ENCODE data around the gene TTC23. TPM values are rescaled to one million over a fixed set of nuclear protein-coding genes. Genes with fewer than 3 reads are reported as not detected.

The TTC23 gene
- polyA plus RNA-seq, 1 donor (not counting 4 experiments of a cell fraction or from before 2014, with no cell fraction given), result 6.7 TPM

DNA sequence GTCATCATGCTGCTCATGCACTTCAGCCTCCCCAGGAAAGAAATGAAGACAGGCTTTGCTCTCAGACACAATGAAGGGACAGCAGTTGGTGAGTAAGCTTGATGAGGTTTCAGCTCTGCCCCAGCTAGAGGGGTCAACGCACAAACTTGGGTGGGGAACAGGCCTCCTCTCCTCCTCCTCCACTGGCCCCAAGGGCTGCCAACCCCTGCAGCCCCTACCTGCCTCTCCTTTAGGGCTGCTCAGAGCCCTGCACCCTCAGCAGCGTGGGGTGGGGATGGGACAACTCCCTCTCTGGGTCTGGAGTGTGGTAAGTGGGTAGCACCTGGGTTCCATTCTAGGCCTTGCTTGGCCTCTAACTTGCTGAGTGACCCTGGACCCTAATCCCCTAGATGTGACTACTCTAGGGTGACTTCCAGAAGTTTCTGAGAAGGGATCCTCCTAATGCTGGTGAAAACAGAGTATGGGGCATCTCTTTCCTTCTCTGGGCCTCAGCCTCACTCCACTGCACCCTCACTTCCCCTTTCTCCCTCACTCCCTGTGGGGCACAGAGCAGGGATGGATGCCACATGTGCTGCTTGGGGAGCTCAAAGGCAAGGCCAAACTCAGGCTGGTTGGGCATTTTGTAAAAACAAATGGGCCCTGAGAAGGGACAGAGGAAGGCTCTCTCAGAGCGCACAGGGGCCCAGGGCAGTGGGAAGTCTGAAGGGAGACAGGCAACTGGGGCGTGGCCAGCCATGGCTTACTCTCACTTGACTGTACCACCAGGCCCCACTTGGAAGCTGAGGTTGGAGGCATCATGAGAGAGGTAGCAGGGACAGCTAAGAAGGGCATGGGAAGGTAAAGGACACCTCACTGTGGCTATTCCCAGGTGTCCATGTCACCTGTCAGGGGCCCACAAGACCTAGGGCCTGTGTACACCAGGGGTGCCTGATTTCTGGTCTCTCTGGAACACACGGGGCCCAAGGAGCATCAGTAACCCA, 80.5 kb downstream of the TTC23 start:
- FAIRE-seq, result no peak
- Histone ChIP-seq H3K79me2 (ENCODE audit: control insufficient read depth, insufficient read depth, low read length) (no peaks in the 10 kb centered on the region), H3K27me3 (ENCODE audit: control insufficient read depth, extremely low read depth, insufficient read depth, low read length) (no peaks in the 10 kb centered on the region), H2AFZ (ENCODE audit: control insufficient read depth, low read length) (no peak overlapping the region), H3K27ac (ENCODE audit: control insufficient read depth, insufficient read depth, low read length) (no peak overlapping the region), H3K4me3 (ENCODE audit: control insufficient read depth in 2 of 3, extremely low read depth in 1 of 3, insufficient read depth in 2 of 3, low read depth in 1 of 3, low read length in 3 of 3) (no peak overlapping the region), H3K36me3 (ENCODE audit: control insufficient read depth in 2 of 2, extremely low read depth in 1 of 2, insufficient read depth in 2 of 2, low read length in 2 of 2) (peaks cover 6 to 13% of the 10 kb centered on the region in 2 experiments), H3K9me1 (ENCODE audit: control insufficient read depth, extremely low read depth, insufficient read depth, low read length) (no peaks in the 10 kb centered on the region), H3K9me3 (ENCODE audit: control insufficient read depth, low read depth, low read length) (no peaks in the 10 kb centered on the region), H4K20me1 (ENCODE audit: control insufficient read depth, extremely low read depth, insufficient read depth, low read length) (no peaks in the 10 kb centered on the region), H3K4me2 (ENCODE audit: control insufficient read depth, extremely low read depth, insufficient read depth, low read depth, low read length) (no peak overlapping the region), H3K9ac (ENCODE audit: control insufficient read depth, extremely low read depth, insufficient read depth, low read length) (no peak overlapping the region), H3K4me1 (ENCODE audit: control insufficient read depth, extremely low read depth, insufficient read depth, low read length) (no peaks in the 10 kb centered on the region)
- TF ChIP-seq EZH2 (IDR thresholded peaks at IDR 0.05; ENCODE audit: low read length), result no peak
- TF ChIP-seq, protein P1, sequence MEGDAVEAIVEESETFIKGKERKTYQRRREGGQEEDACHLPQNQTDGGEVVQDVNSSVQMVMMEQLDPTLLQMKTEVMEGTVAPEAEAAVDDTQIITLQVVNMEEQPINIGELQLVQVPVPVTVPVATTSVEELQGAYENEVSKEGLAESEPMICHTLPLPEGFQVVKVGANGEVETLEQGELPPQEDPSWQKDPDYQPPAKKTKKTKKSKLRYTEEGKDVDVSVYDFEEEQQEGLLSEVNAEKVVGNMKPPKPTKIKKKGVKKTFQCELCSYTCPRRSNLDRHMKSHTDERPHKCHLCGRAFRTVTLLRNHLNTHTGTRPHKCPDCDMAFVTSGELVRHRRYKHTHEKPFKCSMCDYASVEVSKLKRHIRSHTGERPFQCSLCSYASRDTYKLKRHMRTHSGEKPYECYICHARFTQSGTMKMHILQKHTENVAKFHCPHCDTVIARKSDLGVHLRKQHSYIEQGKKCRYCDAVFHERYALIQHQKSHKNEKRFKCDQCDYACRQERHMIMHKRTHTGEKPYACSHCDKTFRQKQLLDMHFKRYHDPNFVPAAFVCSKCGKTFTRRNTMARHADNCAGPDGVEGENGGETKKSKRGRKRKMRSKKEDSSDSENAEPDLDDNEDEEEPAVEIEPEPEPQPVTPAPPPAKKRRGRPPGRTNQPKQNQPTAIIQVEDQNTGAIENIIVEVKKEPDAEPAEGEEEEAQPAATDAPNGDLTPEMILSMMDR (optimal IDR thresholded peaks at IDR 0.05 in 1 of 3, IDR thresholded peaks at IDR 0.05 in 1 of 3, conservative IDR thresholded peaks at IDR 0.05 in 1 of 3; ENCODE audit: extremely low read depth in 1 of 3, insufficient read depth in 2 of 3, low read length in 3 of 3), result no peak
- DNase-seq (ENCODE audit: low read depth, low spot score), result no peak
- dilution Hi-C loops (cut with MboI; ENCODE audit: extremely low pct_ligation_motif_present, low sequenced_read_pairs), result no loop called here

DNA sequence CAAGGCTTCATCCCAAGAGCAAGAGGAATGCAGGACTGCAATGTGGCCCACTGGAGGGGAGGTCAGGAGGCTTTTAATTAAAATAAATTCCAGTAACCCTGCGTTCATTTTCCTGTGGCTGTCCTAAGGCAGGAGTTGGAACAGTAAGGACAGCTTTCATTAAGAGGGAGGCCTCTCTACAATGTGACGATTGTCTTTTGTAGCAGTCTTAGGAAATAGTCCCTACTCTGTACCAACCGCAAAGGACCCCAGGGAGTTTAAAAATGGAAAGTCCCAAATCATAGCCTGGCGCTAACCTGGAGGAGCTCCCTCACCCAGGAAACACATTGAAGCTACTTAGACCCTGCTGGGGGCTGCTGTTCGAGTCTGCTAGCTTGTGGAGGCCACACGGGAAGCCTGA, 81.7 kb downstream of the TTC23 start:
- Histone ChIP-seq H3K27ac (ENCODE audit: control insufficient read depth, insufficient read depth, low read length) (no peak overlapping the region), H3K36me3 (ENCODE audit: control insufficient read depth in 2 of 2, extremely low read depth in 1 of 2, insufficient read depth in 2 of 2, low read length in 2 of 2) (peaks cover 3 to 11% of the 10 kb centered on the region in 2 experiments)
- no peak for FAIRE-seq

More for the DNA sequence above, 81.7 kb downstream of the TTC23 start:
- dilution Hi-C loops (cut with MboI; ENCODE audit: extremely low pct_ligation_motif_present, low sequenced_read_pairs), result no loop called here
- Histone ChIP-seq H3K4me1 (ENCODE audit: control insufficient read depth, extremely low read depth, insufficient read depth, low read length) (no peaks in the 10 kb centered on the region), H3K27me3 (ENCODE audit: control insufficient read depth, extremely low read depth, insufficient read depth, low read length) (no peaks in the 10 kb centered on the region), H2AFZ (ENCODE audit: control insufficient read depth, low read length) (no peak overlapping the region), H3K4me3 (ENCODE audit: control insufficient read depth in 2 of 3, extremely low read depth in 1 of 3, insufficient read depth in 2 of 3, low read depth in 1 of 3, low read length in 3 of 3) (no peak overlapping the region), H3K4me2 (ENCODE audit: control insufficient read depth, extremely low read depth, insufficient read depth, low read depth, low read length) (no peak overlapping the region), H3K9me3 (ENCODE audit: control insufficient read depth, low read depth, low read length) (no peaks in the 10 kb centered on the region), H3K9ac (ENCODE audit: control insufficient read depth, extremely low read depth, insufficient read depth, low read length) (no peak overlapping the region), H3K9me1 (ENCODE audit: control insufficient read depth, extremely low read depth, insufficient read depth, low read length) (no peaks in the 10 kb centered on the region), H4K20me1 (ENCODE audit: control insufficient read depth, extremely low read depth, insufficient read depth, low read length) (no peaks in the 10 kb centered on the region), H3K79me2 (ENCODE audit: control insufficient read depth, insufficient read depth, low read length) (no peaks in the 10 kb centered on the region)
- TF ChIP-seq, protein P1 (optimal IDR thresholded peaks at IDR 0.05 in 1 of 3, IDR thresholded peaks at IDR 0.05 in 1 of 3, conservative IDR thresholded peaks at IDR 0.05 in 1 of 3; ENCODE audit: extremely low read depth in 1 of 3, insufficient read depth in 2 of 3, low read length in 3 of 3), result no peak
- TF ChIP-seq EZH2 (IDR thresholded peaks at IDR 0.05; ENCODE audit: low read length), result no peak
- no peak for DNase-seq (ENCODE audit: low read depth, low spot score)
